Colonic mucosa (tissue), 4 donors: ENCODE results near the gene ANO2. TPM values are rescaled to one million over a fixed set of nuclear protein-coding genes. Genes with fewer than 3 reads are reported as not detected.

ENCODE experiments used
- DNase-seq: peaks from one replicate; pipeline ENCODE4 v3.0.0-alpha.2; 2020
- H3K27ac ChIP-seq: fragments of 200-600 bp; one replicate; pipeline ENCODE4 v1.8.0; 2021
- H3K27me3 ChIP-seq: fragments of 200-600 bp; one replicate; pipeline ENCODE4 v1.8.0; 2021
- H3K36me3 ChIP-seq: fragments of 200-600 bp; one replicate; pipeline ENCODE4 v1.8.0; 2021
- H3K4me1 ChIP-seq: fragments of 200-600 bp; one replicate; pipeline ENCODE4 v1.8.0; 2021; ENCODE audit warnings: mild to moderate bottlenecking
- H3K4me3 ChIP-seq: fragments of 200-600 bp; one replicate; pipeline ENCODE4 v1.8.0; 2021
- H3K9ac ChIP-seq, 2 donors: one replicate each; pipeline ENCODE4 v1.7.0; 2013; ENCODE audit warnings: control low read depth in 2 of 2, low read depth in 2 of 2, low read length in 2 of 2
- H3K9me3 ChIP-seq: fragments of 200-600 bp; one replicate; pipeline ENCODE4 v1.8.0; 2021
- CTCF ChIP-seq: fragments of 200-600 bp; IDR thresholded peaks from one replicate; pipeline ENCODE4 v1.8.0; 2022; ENCODE audit warnings: antibody characterized with exemption, mild to moderate bottlenecking
- intact Hi-C: fragments of 100-400 bp; cut with DNase I; formaldehyde crosslinking; loops from one replicate; pipeline ENCODE4 v1.14.1; 2022
- total RNA-seq, 2 donors: library from RNA; stranded (reverse); fragmentation: NEBNext Ultra II Directional in 1 of 2; extraction: Animal tissue kit (Norgen Biotek cat#: 25700) in 1 of 2; gene quantifications; one replicate each; pipeline ENCODE4 v1.2.1, GENCODE V29; 2021
- donor health status: healthy.
- donor health status: DM: no; HTN: no; CAD: no.
- donor health status: DM: no; HTN: no; CAD: no.

Gene ANO2
- total RNA-seq, 2 donors from 2014 or later = 1.1 to 2.2 TPM

- H3K36me3 ChIP-seq = no peaks in the 10 kb centered on the region
- H3K9me3 ChIP-seq = no peaks in the 10 kb centered on the region
- no peaks in the 10 kb centered on the region for H3K4me1 ChIP-seq
- TF ChIP-seq CTCF = no peak
- H3K27me3 ChIP-seq = no peaks in the 10 kb centered on the region
- no peak overlapping the region for H3K4me3 ChIP-seq
- no peak overlapping the region for H3K9ac ChIP-seq
- no peak overlapping the region for H3K27ac ChIP-seq
- DNase-seq = no peak
- intact Hi-C loops = no loop called here
These were observed 252.2 kb downstream of the ANO2 start for GRCh38 chr12:5692850-5693249.

- intact Hi-C loops = no loop called here
- Histone ChIP-seq H3K9ac (no peak overlapping the region), H3K27ac (no peak overlapping the region), H3K36me3 (no peaks in the 10 kb centered on the region), H3K4me1 (no peaks in the 10 kb centered on the region), H3K27me3 (no peaks in the 10 kb centered on the region), H3K9me3 (no peaks in the 10 kb centered on the region), H3K4me3 (no peak overlapping the region)
- no peak for TF ChIP-seq CTCF
- DNase-seq = no peak
These were observed 253.1 kb downstream of the ANO2 start for GRCh38 chr12:5691943-5692342.

GRCh38 chr12:5690240-5690639 is 254.8 kb downstream of the ANO2 start:
- Histone ChIP-seq H3K27ac (no peak overlapping the region), H3K4me3 (no peak overlapping the region), H3K9ac (no peak overlapping the region), H3K9me3 (no peaks in the 10 kb centered on the region), H3K4me1 (no peaks in the 10 kb centered on the region), H3K36me3 (no peaks in the 10 kb centered on the region), H3K27me3 (no peaks in the 10 kb centered on the region)
- intact Hi-C loops = no loop called here
- TF ChIP-seq CTCF = no peak
- no peak for DNase-seq

- Histone ChIP-seq H3K9me3 (no peaks in the 10 kb centered on the region), H3K4me3 (no peak overlapping the region), H3K27me3 (no peaks in the 10 kb centered on the region), H3K9ac (no peak overlapping the region), H3K36me3 (no peaks in the 10 kb centered on the region), H3K27ac (no peak overlapping the region), H3K4me1 (no peaks in the 10 kb centered on the region)
- TF ChIP-seq CTCF = no peak
- DNase-seq = no peak
- intact Hi-C loops = no loop called here
These were observed 255.3 kb downstream of the ANO2 start for GRCh38 chr12:5689773-5690172.

GRCh38 chr12:5688226-5688625 is 256.8 kb downstream of the ANO2 start:
- no peak for TF ChIP-seq CTCF
- no peaks in the 10 kb centered on the region for H3K36me3 ChIP-seq
- no peak overlapping the region for H3K4me3 ChIP-seq
- no peak overlapping the region for H3K9ac ChIP-seq
- H3K27ac ChIP-seq = no peak overlapping the region
- no peaks in the 10 kb centered on the region for H3K27me3 ChIP-seq
- H3K4me1 ChIP-seq = no peaks in the 10 kb centered on the region
- intact Hi-C loops = no loop called here
- DNase-seq = no peak
- no peaks in the 10 kb centered on the region for H3K9me3 ChIP-seq

GRCh38 chr12:5685935-5686334 is 259.1 kb downstream of the ANO2 start:
- Histone ChIP-seq H3K36me3 (no peaks in the 10 kb centered on the region), H3K9ac (no peak overlapping the region), H3K27ac (no peak overlapping the region), H3K4me3 (no peak overlapping the region), H3K27me3 (no peaks in the 10 kb centered on the region), H3K9me3 (no peaks in the 10 kb centered on the region), H3K4me1 (no peaks in the 10 kb centered on the region)
- DNase-seq = no peak
- intact Hi-C loops = no loop called here
- TF ChIP-seq CTCF = no peak
